HG03558 (cell line): Measurements from ENCODE around the gene PRM1.

Experiments used
- ATAC-seq: cut with Tn5 transposase; IDR thresholded peaks from one replicate; pipeline ENCODE4 v1.9.1; 2021; ENCODE audit warnings: moderate number of reproducible peaks; ENCODE audit not compliant: unreplicated experiment; ENCODE audit errors: extremely low read depth

The PRM1 gene

GRCh38 chr16:11280616-11281522 lies at the start of gene PRM1:
PRM1 (minus strand) TSS chr16:11281330; CDS start chr16:11281238, 92 bp downstream.
- ATAC-seq = no peak

GRCh38 chr16:11330526-11331237 lies 49.6 kb upstream of the PRM1 start:
- ATAC-seq = no peak

- ATAC-seq = no peak
Measured at GRCh38 chr16:11329891-11330290, 48.8 kb upstream of the PRM1 start.

- ATAC-seq = no peak
Measured at GRCh38 chr16:11329071-11329491, 48.0 kb upstream of the PRM1 start.

- ATAC-seq = peak; percentile 60
Measured at GRCh38 chr16:11328172-11329070, 47.3 kb upstream of the PRM1 start.

- ATAC-seq = no peak
Measured at GRCh38 chr16:11327277-11328171, 46.4 kb upstream of the PRM1 start.

GRCh38 chr16:11326737-11327276 lies 45.7 kb upstream of the PRM1 start:
- no peak for ATAC-seq

- ATAC-seq = no peak
Measured at GRCh38 chr16:11326084-11326736, 45.1 kb upstream of the PRM1 start.

GRCh38 chr16:11325404-11326083 lies 44.4 kb upstream of the PRM1 start:
- no peak for ATAC-seq

GRCh38 chr16:11323551-11324336 lies 42.6 kb upstream of the PRM1 start:
- no peak for ATAC-seq

GRCh38 chr16:11322823-11323222 lies 41.7 kb upstream of the PRM1 start:
- ATAC-seq = no peak

- ATAC-seq = no peak
Measured at GRCh38 chr16:11321662-11322061, 40.5 kb upstream of the PRM1 start.

GRCh38 chr16:11320170-11320569 lies 39.0 kb upstream of the PRM1 start:
- ATAC-seq = no peak

GRCh38 chr16:11319529-11320146 lies 38.5 kb upstream of the PRM1 start:
- no peak for ATAC-seq

GRCh38 chr16:11318817-11319216 lies 37.7 kb upstream of the PRM1 start:
- ATAC-seq = no peak

GRCh38 chr16:11316331-11317015 lies 35.3 kb upstream of the PRM1 start:
- no peak for ATAC-seq
